Cerebellar nuclear complex (tissue), 1 donor: Measurements from ENCODE around the gene ELOVL4.

Experiments used
- DNase-seq, 2 experiments: peaks; one replicate each; lab custom pipeline; 2025; lab: John Stamatoyannopoulos, UW

ELOVL4 gene

DNA sequence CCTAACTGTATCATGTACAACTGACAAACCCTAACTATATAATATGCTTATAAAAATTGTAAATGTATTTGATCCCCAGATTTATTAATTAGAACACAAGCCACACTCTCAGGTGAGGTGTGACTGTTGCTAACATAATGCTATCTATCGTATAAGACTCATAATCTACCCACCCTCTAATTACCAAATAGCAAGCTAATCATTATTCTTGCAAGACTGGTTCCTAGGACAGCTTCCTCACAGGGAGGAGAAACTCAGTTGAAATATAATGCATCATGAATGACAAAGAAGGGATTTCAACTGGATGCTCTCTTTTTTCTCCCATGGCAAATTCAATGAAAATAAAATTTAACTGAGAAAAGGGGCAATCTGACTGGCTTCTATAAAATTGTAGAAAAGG, 35.4 kb downstream of the ELOVL4 start:
- no peak for DNase-seq

DNA sequence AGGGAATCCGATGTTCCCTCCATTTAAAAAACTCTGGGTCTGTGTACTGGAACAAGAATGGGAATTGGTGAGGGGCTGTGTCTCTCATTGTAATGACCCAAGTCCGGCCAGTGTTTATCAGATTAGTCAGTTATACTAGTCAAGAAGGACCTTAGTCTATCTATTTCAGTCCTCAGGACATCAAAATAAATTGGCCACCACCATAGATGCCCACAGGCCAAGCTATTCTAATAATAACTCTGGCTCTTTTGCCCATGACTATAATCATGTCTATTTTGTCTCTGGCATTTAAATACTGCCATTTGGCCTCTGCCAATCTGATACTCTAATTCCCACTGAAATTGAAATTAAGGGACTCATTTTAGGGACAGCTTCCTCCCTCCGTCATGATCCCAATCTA, 37.8 kb downstream of the ELOVL4 start:
- no peak for DNase-seq

DNA sequence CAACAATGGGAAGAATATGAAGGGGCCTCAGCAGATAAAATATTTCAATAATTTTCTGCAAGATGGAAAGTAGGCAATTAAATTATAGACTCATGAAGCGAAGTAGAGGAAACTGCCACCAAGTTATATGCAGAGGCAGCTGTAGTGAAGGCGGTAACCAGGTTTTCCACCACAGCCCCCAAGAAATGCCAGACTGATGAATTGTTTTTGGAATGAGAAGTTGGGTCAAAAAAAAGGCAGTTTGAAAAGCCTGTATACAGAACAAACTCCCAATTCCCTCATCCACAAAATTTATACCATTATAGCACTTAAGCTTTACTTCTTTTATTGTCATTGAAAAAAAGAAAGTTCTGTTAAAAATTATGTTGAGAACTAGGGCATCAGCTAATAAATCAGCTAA, 45.3 kb downstream of the ELOVL4 start:
- no peak for DNase-seq

DNA sequence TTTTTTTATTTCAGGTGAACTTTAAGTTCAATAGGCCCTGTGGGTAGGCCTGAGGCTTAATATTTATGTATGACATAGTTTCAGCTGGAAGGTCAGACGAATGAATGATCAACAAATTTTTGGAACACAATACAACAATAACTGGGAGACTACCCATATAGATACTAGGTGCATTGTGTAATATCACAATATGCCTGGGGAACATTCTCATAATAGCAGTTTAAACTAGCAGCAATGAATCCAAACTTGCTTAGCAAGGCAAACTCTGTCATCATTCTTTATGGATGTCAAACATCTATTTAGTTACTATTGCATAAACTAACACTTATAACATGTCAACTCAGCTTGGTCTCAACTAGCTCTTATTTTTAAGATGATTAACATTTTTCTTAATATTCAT, 49.3 kb downstream of the ELOVL4 start:
- no peak for DNase-seq

DNA sequence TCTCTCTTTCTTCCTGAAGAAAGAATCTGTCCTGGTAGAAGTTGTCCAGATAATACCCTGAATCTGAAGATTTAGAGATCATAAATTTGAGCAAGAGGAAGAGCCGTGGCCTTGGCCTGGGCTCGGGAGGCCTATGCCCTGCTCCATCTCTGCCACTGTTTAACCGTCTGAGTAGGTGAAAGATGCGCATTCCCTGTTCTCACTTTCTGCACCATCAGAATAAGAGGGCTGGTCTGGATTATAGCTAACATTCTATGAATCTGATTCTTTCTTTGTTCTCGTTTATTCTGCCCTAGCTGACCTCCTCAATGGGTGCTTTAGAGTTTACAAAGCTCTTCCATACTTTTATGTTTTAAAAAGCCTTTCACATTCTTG, 51.3 kb downstream of the ELOVL4 start:
- DNase-seq: no peak

DNA sequence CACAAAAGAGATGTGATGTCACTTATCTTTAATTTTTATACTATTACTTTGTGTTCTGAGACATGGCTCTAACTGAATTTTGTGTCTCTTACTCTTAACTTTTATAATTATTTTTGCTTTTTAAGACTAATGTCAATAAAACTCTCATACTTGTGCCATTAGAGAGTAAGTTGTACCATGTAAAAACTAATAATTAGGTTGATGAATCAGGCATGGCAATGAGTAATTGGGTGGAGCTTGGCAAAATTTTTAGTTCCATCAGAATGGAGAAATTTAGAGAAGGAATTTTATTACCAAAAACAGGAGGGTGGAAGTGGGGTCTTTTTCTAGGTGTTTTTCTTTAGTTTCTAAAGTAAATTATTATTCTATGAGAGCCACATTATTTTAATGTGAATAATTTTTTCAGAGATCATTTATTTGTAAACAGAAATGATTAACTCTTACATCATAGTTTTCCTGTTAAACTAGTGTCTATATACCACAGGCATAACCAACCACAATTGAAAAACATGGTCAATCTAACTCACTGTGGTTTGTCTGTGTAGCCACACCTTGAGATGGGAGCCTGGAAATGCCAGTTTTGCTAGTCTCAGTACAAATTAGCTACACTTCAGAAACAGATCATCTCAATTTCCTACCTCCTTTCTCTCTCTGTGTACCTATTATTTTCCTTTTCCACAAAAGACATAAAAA, 51.8 kb downstream of the ELOVL4 start:
- no peak for DNase-seq

DNA sequence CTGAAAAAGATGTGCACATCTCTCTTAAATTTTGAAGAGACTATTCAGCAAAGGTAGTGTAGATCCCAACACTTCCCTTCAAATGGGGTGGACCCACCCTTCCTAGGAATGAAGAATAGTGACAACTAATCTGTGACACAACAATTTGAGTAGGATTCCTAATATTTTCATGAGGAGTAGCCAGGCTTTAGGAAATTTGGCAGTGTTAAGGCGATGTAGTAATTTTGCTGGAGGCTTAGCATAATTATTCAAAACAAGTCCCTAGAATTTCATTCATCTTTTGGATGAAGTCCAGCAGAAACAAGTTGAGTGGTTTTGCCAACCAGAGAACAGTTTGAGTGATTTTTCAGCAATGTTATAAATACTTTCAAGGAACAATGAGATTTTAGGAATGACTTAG, 52.4 kb downstream of the ELOVL4 start:
- DNase-seq: no peak

DNA sequence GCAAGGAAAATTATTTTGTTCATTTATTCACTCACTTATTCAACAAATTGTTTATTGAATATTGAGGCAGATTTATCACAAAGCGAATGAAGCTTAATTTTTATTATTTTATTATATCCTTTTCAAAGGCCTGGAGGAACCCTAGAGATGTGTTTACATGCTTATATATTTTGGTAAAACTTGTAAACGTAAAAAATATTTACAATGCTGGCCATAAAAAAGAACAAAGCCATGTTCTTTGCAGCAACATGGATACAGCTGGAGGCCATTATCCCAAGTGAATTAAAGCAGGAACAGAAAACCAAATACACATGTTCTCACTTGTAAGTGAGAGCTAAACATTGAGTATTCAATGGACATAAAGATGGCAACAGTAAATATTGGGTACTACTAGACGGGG, 58.8 kb downstream of the ELOVL4 start:
- no peak for DNase-seq

DNA sequence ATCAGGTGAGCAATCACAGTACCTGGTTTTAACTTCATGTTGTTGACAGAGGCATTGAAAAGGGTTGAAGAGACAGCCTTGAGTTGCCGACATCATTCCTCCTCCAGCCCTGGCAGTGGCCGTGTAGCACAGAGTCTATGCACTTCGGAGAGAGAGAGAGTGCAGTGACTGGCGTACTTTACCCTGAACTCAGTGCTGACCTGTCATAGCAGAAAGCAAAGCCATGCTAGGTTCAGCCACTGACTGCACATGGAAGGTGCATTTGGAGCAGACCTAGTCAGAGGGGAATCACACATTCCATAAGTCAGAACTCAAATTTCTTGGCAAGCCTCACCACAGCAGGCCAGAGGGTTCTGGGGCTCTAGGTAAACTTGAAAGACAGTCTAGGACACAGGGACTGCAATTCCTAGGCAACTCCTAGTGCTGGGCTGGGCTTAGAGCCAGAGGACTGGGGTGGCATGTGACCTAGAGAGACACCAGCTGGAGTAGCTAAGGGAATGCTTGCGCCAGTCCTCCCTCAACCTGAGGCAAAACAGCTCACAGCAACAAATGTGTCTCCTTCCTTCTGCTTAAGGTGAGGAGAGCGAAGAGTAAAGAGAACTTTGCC, 69.1 kb downstream of the ELOVL4 start:
- DNase-seq: peak in 1 of 2 experiments; percentile 50

DNA sequence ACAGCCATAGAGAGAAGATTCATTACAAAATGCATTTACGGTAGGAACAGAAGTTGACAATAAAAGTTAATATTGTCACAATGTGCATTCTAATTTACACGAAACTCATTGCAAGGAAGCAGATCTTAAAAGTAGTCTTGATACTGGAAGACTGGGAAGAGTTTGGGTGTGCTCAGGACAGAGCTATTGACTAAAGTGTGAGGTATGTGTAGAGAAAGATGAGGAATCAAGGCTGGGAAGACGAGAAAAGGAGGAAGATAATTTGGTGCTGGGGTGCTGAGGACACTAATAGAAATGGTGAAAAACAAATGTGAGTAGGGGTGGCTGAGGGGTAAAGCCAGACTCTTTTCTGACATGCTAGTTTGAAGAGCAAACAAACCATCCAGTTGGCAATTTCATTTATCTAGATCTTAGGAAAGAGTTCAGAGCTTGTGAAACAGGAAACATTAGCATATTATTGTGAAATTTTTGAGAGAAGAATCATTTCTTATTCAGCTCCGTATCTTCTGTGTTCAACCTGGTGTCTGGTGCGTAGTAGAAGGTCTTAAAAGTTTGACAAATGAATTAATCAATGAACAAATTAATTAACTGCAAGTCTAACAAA, 72.7 kb downstream of the ELOVL4 start:
- no peak for DNase-seq

DNA sequence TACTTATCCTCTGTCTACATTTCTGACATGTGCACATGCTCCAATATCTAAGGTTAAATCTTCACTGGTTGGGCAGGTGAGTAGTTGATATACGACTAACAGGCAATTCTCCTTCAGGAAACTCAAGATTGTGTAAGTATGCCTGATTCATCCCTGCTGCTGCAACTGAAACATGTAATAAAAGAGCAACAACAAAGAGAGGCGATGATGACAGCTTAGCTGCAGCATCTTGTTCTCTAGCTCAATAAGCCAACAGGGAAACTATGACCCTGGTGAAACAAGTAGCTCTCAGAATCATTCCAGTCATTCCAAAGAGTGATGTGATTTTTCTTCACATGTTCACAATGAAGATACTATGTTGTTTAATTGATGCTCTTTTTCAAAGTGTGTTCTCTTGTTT, 74.4 kb downstream of the ELOVL4 start:
- no peak for DNase-seq

DNA sequence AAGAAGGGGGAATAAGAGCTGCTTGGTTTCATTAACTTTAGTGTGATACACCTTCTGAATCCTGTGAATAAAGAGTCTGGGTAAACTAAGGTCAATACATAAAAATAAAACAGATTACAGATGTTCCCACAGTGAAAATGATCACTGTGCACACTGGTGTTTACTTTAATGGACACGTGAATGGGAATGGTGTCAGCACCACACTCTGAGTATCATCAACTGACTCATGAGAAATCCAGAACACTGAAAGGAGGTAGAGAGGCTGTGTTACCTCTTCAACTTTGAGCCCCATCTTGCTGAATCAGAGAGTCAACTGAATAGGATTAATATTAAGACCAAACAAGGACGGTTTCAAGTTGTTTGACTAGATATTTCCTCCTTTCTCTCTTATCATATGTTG, 75.0 kb downstream of the ELOVL4 start:
- DNase-seq: no peak

DNA sequence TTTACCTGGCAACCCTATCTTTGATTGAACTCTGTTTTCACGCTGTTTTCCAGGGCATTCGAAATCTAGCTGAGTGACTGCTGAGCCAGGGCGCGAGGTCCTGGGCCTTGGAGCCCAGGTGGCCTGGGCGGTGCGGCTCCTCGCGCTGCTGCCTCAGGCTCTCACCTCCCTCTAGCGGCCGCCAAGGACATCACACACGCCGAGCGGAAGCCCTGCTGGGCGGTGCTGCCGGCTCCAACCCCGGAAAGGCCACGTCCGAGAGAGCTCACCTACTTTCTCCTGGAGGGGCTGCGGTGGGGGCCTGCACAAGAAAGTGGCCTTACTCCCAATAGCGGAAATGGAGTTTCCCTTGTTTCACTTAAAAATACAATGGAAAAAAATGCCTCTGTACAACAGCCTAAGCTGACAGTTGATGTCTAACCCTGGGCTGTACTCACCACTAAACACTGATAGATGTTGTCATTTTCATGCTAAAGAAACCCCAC, 77.7 kb downstream of the ELOVL4 start:
- DNase-seq: peak in 1 of 2 experiments; percentile 21

DNA sequence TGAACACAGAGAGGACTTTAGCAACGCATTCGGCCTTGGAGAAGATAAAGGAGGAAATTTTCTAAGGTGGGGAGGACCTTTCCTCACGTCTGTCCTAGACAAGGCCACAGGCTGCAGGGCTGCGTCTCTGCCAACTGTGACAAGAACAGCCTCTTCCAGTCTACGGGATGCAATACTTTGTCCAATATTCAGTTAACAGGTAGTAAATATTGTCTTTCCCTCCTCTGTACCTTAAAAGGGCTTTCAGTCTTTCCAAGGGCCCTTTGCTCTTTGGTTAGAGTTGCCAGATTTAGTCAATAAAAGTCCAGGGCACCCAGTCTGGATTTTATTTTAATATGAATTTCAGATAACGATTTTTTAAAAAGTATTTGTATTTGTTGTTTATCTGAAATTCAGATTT, 78.2 kb downstream of the ELOVL4 start:
- DNase-seq: no peak

DNA sequence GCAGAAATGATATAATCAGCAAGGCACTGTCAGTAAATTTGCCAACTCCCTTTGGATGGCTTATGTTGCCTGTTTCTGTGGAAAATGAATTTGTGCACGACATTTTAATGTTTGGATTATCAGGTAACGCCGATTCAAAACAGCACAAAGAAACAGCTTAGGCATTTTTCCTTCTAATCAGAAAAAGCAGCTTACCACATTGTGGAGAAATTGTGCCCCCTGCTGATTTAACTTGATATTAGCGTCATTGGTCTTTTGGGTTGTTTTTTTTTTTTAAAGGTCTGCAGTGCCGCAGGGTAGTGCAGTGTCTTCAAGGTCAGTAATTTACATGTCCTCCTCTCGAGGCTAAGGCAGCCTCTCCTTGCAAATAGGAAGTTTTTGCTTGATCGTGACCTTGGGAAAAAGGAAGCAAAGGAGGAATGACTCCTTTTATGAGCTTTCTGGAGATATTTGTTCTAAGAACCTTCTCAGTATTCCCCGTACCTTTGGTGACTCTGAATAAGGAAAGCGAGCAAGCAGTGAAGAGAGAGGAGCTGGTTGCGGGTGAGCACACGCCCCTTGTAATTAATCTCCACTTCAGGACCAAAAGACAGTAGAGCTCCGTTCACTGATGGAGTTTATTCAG, 79.1 kb downstream of the ELOVL4 start:
- DNase-seq: peak in 1 of 2 experiments; percentile 15
